Measurements from ENCODE around the gene SEMA3F. TPM values are rescaled to one million over a fixed set of nuclear protein-coding genes. Genes with fewer than 3 reads are reported as not detected.

The SEMA3F gene
- total RNA-seq (2014; rRNA removed; shearing (Covaris generic)) (32.6 and 67.6 TPM in 2 replicates), polyA plus RNA-seq (2016; fragmentation: Nextera tagmentation; extraction: Ambion mirVana) (2.3 and 2.8 TPM in 2 replicates)
- long read RNA-seq, partial matches to known transcripts: 0 of 1 reads
- long read RNA-seq, other reads (novel, unspliced or antisense): 1 of 1 reads

GRCh38 chr3:50154840-50155490 lies at the start of gene SEMA3F:
SEMA3F (plus strand) TSS chr3:50155324; CDS start chr3:50159623, 4,299 bp downstream.
- DNase-seq (ENCODE audit: low spot score): peak; percentile 78
- Histone ChIP-seq H3K4me1 (ENCODE audit: insufficient read depth) (peaks cover 50% of the 10 kb centered on the region), H3K36me3 (ENCODE audit: insufficient read depth) (no peaks in the 10 kb centered on the region), H2AFZ (peak within 1 kb of the TSS; percentile 74; the same call in 1 of the 2 replicates), H3F3A (replicated peaks; ENCODE audit: low read depth) (peaks cover 9% of the 10 kb centered on the region; the same call in 1 of the 2 replicates), H3K4me2 (peak within 1 kb of the TSS; percentile 99), H3K27ac (ENCODE audit: low read depth) (no peak within 1 kb of the TSS), H4K20me1 (replicated peaks; ENCODE audit: insufficient read depth) (0 out of 2 replicates have a peak, but pooled peaks cover 7% of the 10 kb centered on the region), H3K27me3 (ENCODE audit: insufficient read depth) (peaks cover 21% of the 10 kb centered on the region), H3K4me3 (peak within 1 kb of the TSS; percentile 91), H3K79me2 (replicated peaks; ENCODE audit: insufficient read depth) (peaks cover 32% of the 10 kb centered on the region), H3K9me2 (ENCODE audit: insufficient read depth) (no peaks in the 10 kb centered on the region; the same call in 1 of the 2 replicates)
- peaks cover 31% of the 10 kb centered on the region for H3K27me3 Mint-ChIP-seq (ENCODE audit: insufficient read depth, low read depth, poor library complexity)
- H3K9me3 Mint-ChIP-seq: no peaks in the 10 kb centered on the region
- peak; percentile 51 for TF ChIP-seq POLR2AphosphoS5 (IDR thresholded peaks at IDR 0.05; ENCODE audit: low read depth)
- TF ChIP-seq CTCF (conservative IDR thresholded peaks at IDR 0.05; ENCODE audit: low read depth in 2 of 2): peak in 1 of 2 experiments; percentile 41; a peak in 2 of 4 replicates
- TF ChIP-seq EZH2 (IDR thresholded peaks at IDR 0.05; ENCODE audit: low read depth, unreplicated experiment): no peak
- peaks cover 11% of the 10 kb centered on the region; the same call in 1 of the 3 replicates for H3K36me3 Mint-ChIP-seq (ENCODE audit: low read depth)
- H3K4me1 Mint-ChIP-seq: peaks cover 72% of the 10 kb centered on the region
- no peak within 1 kb of the TSS for H3K27ac Mint-ChIP-seq
- ATAC-seq: peak; percentile 20
- peak within 1 kb of the TSS; percentile 89 for H3K4me3 Mint-ChIP-seq

- Mint-ChIP-seq H3K27me3 (ENCODE audit: insufficient read depth, low read depth, poor library complexity) (peaks cover 10% of the 10 kb centered on the region), H3K9me3 (no peaks in the 10 kb centered on the region), H3K4me3 (no peak overlapping the region), H3K36me3 (ENCODE audit: low read depth) (peaks cover 92% of the 10 kb centered on the region), H3K27ac (no peak overlapping the region), H3K4me1 (peaks cover 11% of the 10 kb centered on the region)
- no peak overlapping the region for H3K27ac ChIP-seq (ENCODE audit: low read depth)
- peaks cover 39% of the 10 kb centered on the region for H3F3A ChIP-seq (replicated peaks; ENCODE audit: low read depth)
- peaks cover 30% of the 10 kb centered on the region for H4K20me1 ChIP-seq (replicated peaks; ENCODE audit: insufficient read depth)
- no peaks in the 10 kb centered on the region for H3K9me2 ChIP-seq (ENCODE audit: insufficient read depth)
- H3K27me3 ChIP-seq (ENCODE audit: insufficient read depth): no peaks in the 10 kb centered on the region
- H3K79me2 ChIP-seq (replicated peaks; ENCODE audit: insufficient read depth): no peaks in the 10 kb centered on the region
- no peak overlapping the region for H3K4me3 ChIP-seq
- ATAC-seq: no peak
- H3K36me3 ChIP-seq (ENCODE audit: insufficient read depth): peaks cover 95% of the 10 kb centered on the region
- DNase-seq (ENCODE audit: low spot score): no peak
- H2AFZ ChIP-seq: no peak overlapping the region
- H3K4me1 ChIP-seq (ENCODE audit: insufficient read depth): no peaks in the 10 kb centered on the region
- H3K4me2 ChIP-seq: no peak overlapping the region
- TF ChIP-seq CREB1 (CRISPR knock-in tag; IDR thresholded peaks at IDR 0.05; ENCODE audit: low read depth) (no peak), JUNB (IDR thresholded peaks at IDR 0.05; ENCODE audit: unreplicated experiment) (no peak), ZNF331 (CRISPR knock-in tag; IDR thresholded peaks at IDR 0.05; ENCODE audit: low read depth) (no peak), CTCF (conservative IDR thresholded peaks at IDR 0.05; ENCODE audit: low read depth in 2 of 2) (no peak), EZH2phosphoT487 (IDR thresholded peaks at IDR 0.05; ENCODE audit: unreplicated experiment) (no peak), POLR2AphosphoS5 (IDR thresholded peaks at IDR 0.05; ENCODE audit: low read depth) (no peak), STAT1 (IDR thresholded peaks at IDR 0.05; ENCODE audit: unreplicated experiment) (no peak), REST (IDR thresholded peaks at IDR 0.05; ENCODE audit: unreplicated experiment) (no peak), ZNF114 (CRISPR knock-in tag; IDR thresholded peaks at IDR 0.05) (no peak), NANOG (IDR thresholded peaks at IDR 0.05; ENCODE audit: borderline replicate concordance) (no peak), ETS1 (IDR thresholded peaks at IDR 0.05) (no peak)
Measured at GRCh38 chr3:50111757-50112156, 43.4 kb upstream of the SEMA3F start.

All from GM23338 (cell line).